WERI-Rb-1 (cell line): ENCODE results near the gene MAP3K5.

Experiments used
- DNase-seq: peaks from one replicate; pipeline ENCODE4 v3.0.0-alpha.2; 2020
- H3K27ac ChIP-seq: fragments of 250-450 bp; sonication (Bioruptor Pico); 2 replicates; pipeline ENCODE4 v1.5.1; 2020; ENCODE audit warnings: mild to moderate bottlenecking, moderate library complexity
- H3K27me3 ChIP-seq: fragments of 250-450 bp; sonication (Bioruptor Pico); 2 replicates; pipeline ENCODE4 v1.5.1; 2021; ENCODE audit warnings: mild to moderate bottlenecking, low read depth, moderate library complexity; ENCODE audit not compliant: insufficient read depth, severe bottlenecking
- H3K36me3 ChIP-seq: fragments of 250-450 bp; sonication (Bioruptor Pico); 2 replicates; pipeline ENCODE4 v1.5.1; 2020; ENCODE audit warnings: mild to moderate bottlenecking, moderate library complexity
- H3K4me3 ChIP-seq: 2 replicates; pipeline ENCODE4 v1.5.1; 2011; ENCODE audit warnings: low read depth, mild to moderate bottlenecking, control low read depth, low read length
- H3K9me3 ChIP-seq: fragments of 250-450 bp; sonication (Bioruptor Pico); 2 replicates; pipeline ENCODE4 v1.5.1; 2021; ENCODE audit warnings: mild to moderate bottlenecking, moderate library complexity; ENCODE audit not compliant: severe bottlenecking
- TF ChIP-seq, protein P1 (sequence below): IDR thresholded peaks from 2 replicates; pipeline ENCODE4 v1.5.1; 2011; ENCODE audit warnings: low read depth, mild to moderate bottlenecking, control low read depth, inconsistent platforms, low read length

MAP3K5 gene

DNA sequence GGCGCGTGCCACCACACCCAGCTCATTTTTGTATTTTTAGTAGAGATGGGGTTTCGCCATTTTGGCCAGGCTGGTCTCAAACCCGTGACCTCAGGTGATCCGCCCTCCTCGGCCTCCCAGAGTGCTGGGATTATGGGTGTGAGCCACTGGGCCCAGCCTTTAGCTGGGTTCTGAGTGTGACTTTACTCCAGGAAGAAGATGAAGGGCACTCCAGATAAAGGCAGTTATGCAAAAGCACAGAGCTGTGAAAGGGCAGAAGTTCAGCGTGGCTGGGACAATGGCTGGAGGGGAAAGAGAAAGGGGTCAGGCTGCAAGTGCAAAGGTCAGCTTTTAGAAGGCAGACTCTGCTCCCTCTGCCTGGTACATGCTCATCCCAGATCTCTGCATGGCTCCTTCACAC is 39.7 kb downstream of the MAP3K5 start:
- TF ChIP-seq, protein P1, sequence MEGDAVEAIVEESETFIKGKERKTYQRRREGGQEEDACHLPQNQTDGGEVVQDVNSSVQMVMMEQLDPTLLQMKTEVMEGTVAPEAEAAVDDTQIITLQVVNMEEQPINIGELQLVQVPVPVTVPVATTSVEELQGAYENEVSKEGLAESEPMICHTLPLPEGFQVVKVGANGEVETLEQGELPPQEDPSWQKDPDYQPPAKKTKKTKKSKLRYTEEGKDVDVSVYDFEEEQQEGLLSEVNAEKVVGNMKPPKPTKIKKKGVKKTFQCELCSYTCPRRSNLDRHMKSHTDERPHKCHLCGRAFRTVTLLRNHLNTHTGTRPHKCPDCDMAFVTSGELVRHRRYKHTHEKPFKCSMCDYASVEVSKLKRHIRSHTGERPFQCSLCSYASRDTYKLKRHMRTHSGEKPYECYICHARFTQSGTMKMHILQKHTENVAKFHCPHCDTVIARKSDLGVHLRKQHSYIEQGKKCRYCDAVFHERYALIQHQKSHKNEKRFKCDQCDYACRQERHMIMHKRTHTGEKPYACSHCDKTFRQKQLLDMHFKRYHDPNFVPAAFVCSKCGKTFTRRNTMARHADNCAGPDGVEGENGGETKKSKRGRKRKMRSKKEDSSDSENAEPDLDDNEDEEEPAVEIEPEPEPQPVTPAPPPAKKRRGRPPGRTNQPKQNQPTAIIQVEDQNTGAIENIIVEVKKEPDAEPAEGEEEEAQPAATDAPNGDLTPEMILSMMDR = no peak

DNA sequence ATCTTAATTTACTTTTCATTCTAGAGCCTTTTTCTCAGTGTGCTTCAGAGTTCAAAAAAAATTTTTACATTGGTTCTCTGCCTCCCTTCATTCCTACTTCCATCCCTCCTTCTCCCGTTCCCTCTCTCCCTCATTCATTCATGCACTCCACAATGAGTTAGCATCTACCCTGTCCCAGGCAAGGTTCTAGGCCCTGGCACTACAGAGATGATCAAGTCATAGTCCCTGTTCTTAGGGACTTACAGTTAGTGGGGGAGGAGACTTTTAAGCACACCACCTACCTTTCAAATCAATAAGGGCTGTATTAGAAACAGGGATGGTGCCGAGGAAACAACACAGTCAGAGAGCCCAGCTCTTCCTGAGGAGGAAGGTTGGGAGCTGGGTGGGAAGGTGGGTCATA is 40.3 kb downstream of the MAP3K5 start:
- H3K9me3 ChIP-seq = no peaks in the 10 kb centered on the region
- TF ChIP-seq, protein P1 = no peak
- no peak overlapping the region for H3K27ac ChIP-seq
- H3K27me3 ChIP-seq = no peaks in the 10 kb centered on the region
- no peak overlapping the region for H3K4me3 ChIP-seq
- H3K36me3 ChIP-seq = no peaks in the 10 kb centered on the region
- DNase-seq = no peak

More for the DNA sequence above, 39.7 kb downstream of the MAP3K5 start:
- no peak overlapping the region for H3K27ac ChIP-seq
- DNase-seq = no peak
- no peaks in the 10 kb centered on the region for H3K27me3 ChIP-seq
- no peaks in the 10 kb centered on the region for H3K9me3 ChIP-seq
- no peaks in the 10 kb centered on the region for H3K36me3 ChIP-seq
- H3K4me3 ChIP-seq = no peak overlapping the region

DNA sequence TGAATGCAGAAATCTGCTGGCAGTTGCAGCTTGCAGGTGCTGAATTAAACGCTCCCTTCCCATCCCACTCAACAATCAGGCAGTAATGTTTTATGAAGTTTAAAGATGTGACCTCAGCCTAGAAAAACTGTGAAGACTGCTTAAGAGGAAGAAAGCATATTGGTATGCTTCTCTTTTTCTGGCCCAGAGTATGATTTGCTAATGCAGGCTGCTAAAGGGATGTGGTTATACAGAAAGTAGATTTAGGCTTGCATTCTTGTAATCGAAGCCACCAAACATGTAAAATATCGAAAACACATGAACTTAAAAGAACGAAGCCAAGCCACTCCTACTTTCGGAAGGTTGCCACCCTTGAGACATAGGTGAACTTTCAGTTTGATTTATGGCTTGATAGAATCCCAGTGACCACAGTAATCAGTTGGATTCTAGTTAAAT is 40.7 kb downstream of the MAP3K5 start:
- DNase-seq = no peak
- Histone ChIP-seq H3K27ac (no peak overlapping the region), H3K36me3 (no peaks in the 10 kb centered on the region)

DNA sequence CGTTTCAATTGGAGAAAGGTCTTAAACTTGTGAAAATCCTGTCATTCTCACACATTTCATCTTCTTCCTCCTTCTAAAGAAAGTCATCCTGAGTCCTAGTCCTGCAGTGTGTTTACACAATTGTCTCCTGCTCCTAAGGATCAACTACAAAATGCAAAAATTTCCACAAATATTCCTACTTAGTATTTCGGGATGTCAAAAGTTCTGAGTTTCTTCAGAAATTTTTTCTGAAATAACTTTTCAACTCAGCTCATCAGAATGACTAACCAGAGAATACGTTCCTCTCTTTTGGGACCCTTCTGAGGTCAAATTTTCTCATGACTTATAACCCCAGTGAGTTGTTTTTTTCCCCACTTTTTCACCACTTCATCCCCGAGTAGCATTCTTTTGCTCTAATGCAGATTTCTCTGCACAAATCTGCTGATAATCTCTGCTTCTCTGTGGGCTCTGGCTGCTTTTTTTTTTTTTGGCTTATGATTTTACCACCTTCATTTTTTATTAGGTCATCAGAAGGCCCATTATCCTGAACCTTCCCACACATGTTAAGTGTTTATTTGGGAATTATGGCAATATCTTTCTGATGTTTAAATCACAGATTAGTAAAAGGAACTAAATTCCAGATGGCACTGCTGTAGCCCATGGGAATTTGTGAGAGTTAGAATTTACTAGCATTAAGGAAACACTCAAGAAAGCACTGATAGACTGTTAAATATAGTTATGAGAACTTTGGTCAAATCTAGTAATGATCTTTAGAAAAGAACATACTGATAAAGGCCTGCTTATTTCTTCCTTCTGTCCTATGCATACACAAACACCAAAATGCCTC is 41.4 kb downstream of the MAP3K5 start:
- Histone ChIP-seq H3K4me3 (no peak overlapping the region), H3K9me3 (no peaks in the 10 kb centered on the region), H3K27ac (no peak overlapping the region), H3K27me3 (no peaks in the 10 kb centered on the region), H3K36me3 (no peaks in the 10 kb centered on the region)
- no peak for DNase-seq
- TF ChIP-seq, protein P1 = no peak

More for the DNA sequence above, 40.7 kb downstream of the MAP3K5 start:
- Histone ChIP-seq H3K4me3 (no peak overlapping the region), H3K9me3 (no peaks in the 10 kb centered on the region), H3K27me3 (no peaks in the 10 kb centered on the region)
- TF ChIP-seq, protein P1 = no peak

DNA sequence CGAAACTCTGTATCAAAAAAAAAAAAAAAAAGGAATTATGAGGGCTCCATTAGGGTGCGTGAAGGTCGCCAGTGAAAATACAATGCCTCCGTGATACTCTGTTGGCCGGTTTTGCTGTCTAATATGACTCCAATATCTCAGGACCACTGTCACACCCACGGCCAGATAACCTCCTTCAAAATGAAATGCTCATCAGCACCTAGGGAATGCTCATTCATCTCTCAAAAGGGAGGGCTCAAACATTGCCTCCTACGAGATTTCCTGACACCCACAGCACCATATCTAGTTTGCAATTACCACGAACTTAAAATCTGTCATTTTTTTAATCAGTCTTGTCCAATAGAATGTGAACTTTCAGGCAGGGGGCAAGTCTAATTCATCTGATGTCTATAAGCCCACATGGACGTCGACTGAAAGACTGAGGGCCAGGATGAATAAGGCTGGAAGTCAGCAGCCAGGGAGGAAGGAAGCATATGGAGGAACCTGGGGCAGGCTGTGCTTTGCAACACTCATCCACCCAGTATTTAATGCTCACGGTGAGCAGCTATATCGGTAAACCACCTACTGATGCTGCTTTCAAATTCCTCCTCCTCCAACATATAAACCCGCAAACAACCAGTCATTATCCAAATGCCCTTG is 42.8 kb downstream of the MAP3K5 start:
- Histone ChIP-seq H3K4me3 (no peak overlapping the region), H3K36me3 (no peaks in the 10 kb centered on the region), H3K9me3 (no peaks in the 10 kb centered on the region), H3K27me3 (no peaks in the 10 kb centered on the region), H3K27ac (no peak overlapping the region)
- TF ChIP-seq, protein P1 = no peak
- no peak for DNase-seq
